ENCODE results near the gene MYPOP.

- TF ChIP-seq CTCF (IDR thresholded peaks at IDR 0.05; ENCODE audit: poor library complexity) (peak; percentile 99), EZH2 (IDR thresholded peaks at IDR 0.05; ENCODE audit: borderline replicate concordance) (no peak), EZH2phosphoT487 (IDR thresholded peaks at IDR 0.05; ENCODE audit: low read depth, severe bottlenecking, unreplicated experiment) (no peak)
Measured at GRCh38 chr19:45882652-45883585, 19.5 kb downstream of the MYPOP start.

All from hepatocyte (in vitro differentiated cells).